GM12874 (cell line): Measurements from ENCODE around the gene NUP88.

ENCODE experiments used
- CTCF ChIP-seq: IDR thresholded peaks from 2 replicates; pipeline ENCODE4 v1.5.1; 2011; ENCODE audit warnings: low read depth, mild to moderate bottlenecking, control low read depth, low read length, moderate library complexity; ENCODE audit not compliant: insufficient read depth

NUP88 gene

GRCh38 chr17:5380491-5381135 lies 38.8 kb downstream of the NUP88 start:
- no peak for TF ChIP-seq CTCF

- no peak for TF ChIP-seq CTCF
These were observed 39.9 kb downstream of the NUP88 start for GRCh38 chr17:5379351-5380107.

GRCh38 chr17:5378566-5379207 lies 40.8 kb downstream of the NUP88 start:
- no peak for TF ChIP-seq CTCF

GRCh38 chr17:5373112-5373511 lies 46.4 kb downstream of the NUP88 start:
- no peak for TF ChIP-seq CTCF

- TF ChIP-seq CTCF = no peak
These were observed 49.1 kb downstream of the NUP88 start for GRCh38 chr17:5370411-5370810.

GRCh38 chr17:5365831-5366230 lies 53.6 kb downstream of the NUP88 start:
- no peak for TF ChIP-seq CTCF

GRCh38 chr17:5364696-5365095 lies 54.8 kb downstream of the NUP88 start:
- no peak for TF ChIP-seq CTCF
